GM12892 (cell line): ENCODE measurements around the gene LHFPL5. TPM values are rescaled to one million over a fixed set of nuclear protein-coding genes. Genes with fewer than 3 reads are reported as not detected.

Source experiments
- DNase-seq: peaks from one replicate; pipeline ENCODE4 v3.0.0; 2011; ENCODE audit not compliant: insufficient read length
- FAIRE-seq: peaks from 2 replicates; lab custom pipeline; 2011; peaks lifted over from hg19 to GRCh38; lab: Jason Lieb, UNC
- POLR2A ChIP-seq: IDR thresholded peaks from 2 replicates; pipeline ENCODE4 v1.6.1; 2011; ENCODE audit warnings: low read depth, low read length, control low read depth
- POLR2AphosphoS5 ChIP-seq: IDR thresholded peaks from 2 replicates; pipeline ENCODE4 v1.6.1; 2011; ENCODE audit warnings: low read depth, low read length, control low read depth
- TAF1 ChIP-seq: IDR thresholded peaks from 2 replicates; pipeline ENCODE4 v1.6.1; 2011; ENCODE audit warnings: low read depth, mild to moderate bottlenecking, control low read depth, low read length, borderline replicate concordance
- polyA plus RNA-seq: library from polyadenylated mRNA; unstranded; fragments of >200 nt; gene quantifications from one replicate; pipeline ENCODE4 v1.2.1, GENCODE V29; 2012; ENCODE audit warnings: missing spikeins, inconsistent platforms; ENCODE audit not compliant: missing spikeins

Gene LHFPL5
- polyA plus RNA-seq, result not detected

GRCh38 chr6:35804996-35805736, at the start of gene LHFPL5:
Gene LHFPL5, plus strand, starts transcription at chr6:35805352. Its CDS starts 319 bp downstream, at chr6:35805671.
- no peak for FAIRE-seq
- DNase-seq, result peak; percentile 76
- no peak for TF ChIP-seq POLR2AphosphoS5
- no peak for TF ChIP-seq POLR2A
- no peak for TF ChIP-seq TAF1

GRCh38 chr6:35757456-35758123, 47.6 kb upstream of the LHFPL5 start:
- TF ChIP-seq TAF1, result no peak
- TF ChIP-seq POLR2AphosphoS5, result no peak
- no peak for TF ChIP-seq POLR2A
- FAIRE-seq (no peak), DNase-seq (no peak)

GRCh38 chr6:35759426-35759825, 45.7 kb upstream of the LHFPL5 start:
- no peak for FAIRE-seq
- TF ChIP-seq POLR2AphosphoS5 (no peak), TAF1 (no peak), POLR2A (no peak)
- no peak for DNase-seq

- TF ChIP-seq TAF1 (no peak), POLR2A (no peak), POLR2AphosphoS5 (no peak)
- DNase-seq (no peak), FAIRE-seq (no peak)
Measured at GRCh38 chr6:35765739-35766138, 39.4 kb upstream of the LHFPL5 start.

GRCh38 chr6:35769211-35769610, 35.9 kb upstream of the LHFPL5 start:
- no peak for FAIRE-seq
- DNase-seq, result no peak
- no peak for TF ChIP-seq POLR2AphosphoS5
- TF ChIP-seq POLR2A, result no peak
- TF ChIP-seq TAF1, result no peak

GRCh38 chr6:35771343-35771627, 33.9 kb upstream of the LHFPL5 start:
- no peak for FAIRE-seq
- DNase-seq, result no peak

GRCh38 chr6:35774116-35774794, 30.9 kb upstream of the LHFPL5 start:
- DNase-seq (no peak), FAIRE-seq (no peak)
- no peak for TF ChIP-seq POLR2A

More at GRCh38 chr6:35771343-35771627, 33.9 kb upstream of the LHFPL5 start:
- TF ChIP-seq TAF1, result no peak
- no peak for TF ChIP-seq POLR2AphosphoS5
- TF ChIP-seq POLR2A, result no peak

GRCh38 chr6:35775031-35775430, 30.1 kb upstream of the LHFPL5 start:
- DNase-seq (no peak), FAIRE-seq (no peak)
- TF ChIP-seq POLR2A (no peak), TAF1 (no peak), POLR2AphosphoS5 (no peak)

- TF ChIP-seq POLR2A (no peak), TAF1 (no peak), POLR2AphosphoS5 (no peak)
- FAIRE-seq, result no peak
- no peak for DNase-seq
Measured at GRCh38 chr6:35776364-35777215, 28.6 kb upstream of the LHFPL5 start, which contains the start of gene CLPSL2. Gene CLPSL2, plus strand, starts transcription at chr6:35776598. Its CDS starts 21 bp downstream, at chr6:35776619.

- no peak for FAIRE-seq
- DNase-seq, result no peak
- TF ChIP-seq TAF1 (no peak), POLR2AphosphoS5 (no peak), POLR2A (no peak)
Measured at GRCh38 chr6:35777356-35778102, 27.6 kb upstream of the LHFPL5 start.

GRCh38 chr6:35778437-35778836, 26.7 kb upstream of the LHFPL5 start:
- FAIRE-seq (no peak), DNase-seq (no peak)
- TF ChIP-seq TAF1 (no peak), POLR2AphosphoS5 (no peak), POLR2A (no peak)
